SKM-1 (cell line): ENCODE measurements around the gene TTC9C.
"Not testable (repeated sequence)": the region's sequence is repeated elsewhere in the genome, so short reads cannot be mapped to it uniquely, and the experiment has no call there.

Experiments used
- DNase-seq: peaks from one replicate; lab custom pipeline; 2025; ENCODE audit not compliant: unreplicated experiment; lab: John Stamatoyannopoulos, UW

The TTC9C gene

GRCh38 chr11:62749931-62750330, 21.6 kb downstream of the TTC9C start:
- not testable (repeated sequence) for DNase-seq

DNA sequence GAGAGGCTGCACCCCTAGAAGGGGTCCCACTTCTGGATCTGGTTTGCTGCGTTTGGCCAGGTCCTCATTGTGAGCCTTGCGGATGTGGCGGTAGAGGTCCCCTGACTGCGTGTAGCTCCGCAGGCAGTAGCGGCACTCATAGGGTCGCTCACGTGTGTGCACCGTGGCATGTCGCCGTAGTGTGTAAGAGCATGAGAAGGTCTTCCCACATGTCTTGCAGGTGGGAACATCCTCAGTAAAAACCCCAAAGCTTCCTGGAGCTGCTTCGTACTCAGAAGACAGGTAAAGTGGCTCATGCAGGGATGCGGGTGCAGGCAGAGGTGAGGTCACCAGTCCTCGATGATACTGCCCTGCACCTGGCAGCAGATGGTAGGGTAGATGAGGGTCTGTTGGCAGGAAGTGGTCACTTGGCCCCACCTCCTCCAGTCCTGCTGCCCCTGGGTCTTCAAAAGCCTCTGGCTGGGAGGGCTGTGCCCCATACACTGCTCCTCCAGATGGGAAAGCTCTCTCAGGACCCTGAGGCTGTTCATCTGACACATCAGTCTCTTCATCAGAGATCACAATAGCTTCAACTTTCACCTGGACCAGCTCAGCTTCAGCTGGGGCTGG, 24.0 kb downstream of the TTC9C start:
- DNase-seq, result no peak

DNA sequence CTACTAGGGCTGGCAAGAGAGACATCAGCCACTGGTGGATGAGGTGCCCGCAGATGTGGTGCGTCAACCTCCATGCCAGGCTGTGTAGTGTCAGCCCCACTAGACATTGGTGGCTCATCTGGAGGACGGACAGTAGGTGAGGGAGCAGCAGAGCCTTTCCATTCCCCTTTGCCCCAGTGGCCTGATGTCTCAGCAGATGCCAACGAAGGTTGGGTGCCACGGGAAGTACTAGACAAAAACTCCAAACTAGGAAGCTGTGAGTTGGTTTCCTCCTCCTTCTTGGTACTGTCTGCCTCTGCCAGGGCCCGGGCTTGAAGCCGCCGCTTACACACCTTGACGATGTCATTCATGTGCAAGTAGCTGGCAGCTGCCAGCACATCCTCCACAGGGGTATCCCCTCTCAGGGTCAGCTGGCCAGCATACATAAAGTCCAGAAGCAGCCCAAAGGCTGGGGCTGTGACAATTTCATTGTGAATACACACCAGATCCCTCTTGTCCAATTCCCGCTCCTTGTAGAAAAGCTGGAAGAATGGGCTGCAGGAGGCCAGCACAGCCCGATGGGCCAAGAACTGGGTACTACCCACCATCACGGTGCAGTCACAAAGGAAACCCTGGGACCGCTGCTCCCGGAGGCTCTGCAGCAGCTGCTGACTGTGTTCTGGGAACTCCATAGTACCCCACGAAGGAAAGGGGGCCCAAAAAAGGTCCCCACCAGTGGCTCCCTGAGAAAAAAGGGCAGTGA, 24.9 kb downstream of the TTC9C start:
- no peak for DNase-seq

- DNase-seq, result peak; percentile 99
Observed at GRCh38 chr11:62753736-62754603, 25.7 kb downstream of the TTC9C start, which contains the start of gene ZBTB3. TSS of gene ZBTB3 (minus strand) at chr11:62754160. CDS start at chr11:62753664, 496 bp downstream.

DNA sequence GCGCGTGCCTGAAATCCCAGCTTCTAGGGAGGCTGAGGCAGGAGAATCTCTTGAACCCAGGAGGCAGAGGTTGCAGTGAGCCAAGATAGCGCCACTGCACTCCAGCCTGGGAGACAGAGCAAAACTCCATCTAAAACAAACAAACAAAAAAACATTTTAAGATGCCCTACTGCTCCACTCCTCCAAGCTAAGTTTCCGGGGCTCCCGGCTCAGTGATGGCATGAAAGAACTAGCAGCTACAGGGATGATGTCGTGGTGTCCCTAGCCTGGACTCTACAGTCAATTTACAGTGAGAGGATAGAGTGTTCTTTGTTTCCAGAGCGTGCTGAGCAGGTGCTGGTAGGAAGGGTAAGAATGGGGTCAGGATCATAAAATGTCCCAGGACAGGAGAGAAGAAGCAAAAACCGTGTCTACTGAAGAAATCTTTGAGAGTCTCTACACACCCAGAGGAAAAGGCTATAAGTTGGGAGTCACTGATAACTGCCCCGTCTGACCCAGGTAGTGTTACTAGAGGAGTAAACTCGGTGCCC, 26.9 kb downstream of the TTC9C start:
- DNase-seq, result no peak

- DNase-seq, result no peak
Observed at GRCh38 chr11:62757846-62758788, 29.8 kb downstream of the TTC9C start.

DNA sequence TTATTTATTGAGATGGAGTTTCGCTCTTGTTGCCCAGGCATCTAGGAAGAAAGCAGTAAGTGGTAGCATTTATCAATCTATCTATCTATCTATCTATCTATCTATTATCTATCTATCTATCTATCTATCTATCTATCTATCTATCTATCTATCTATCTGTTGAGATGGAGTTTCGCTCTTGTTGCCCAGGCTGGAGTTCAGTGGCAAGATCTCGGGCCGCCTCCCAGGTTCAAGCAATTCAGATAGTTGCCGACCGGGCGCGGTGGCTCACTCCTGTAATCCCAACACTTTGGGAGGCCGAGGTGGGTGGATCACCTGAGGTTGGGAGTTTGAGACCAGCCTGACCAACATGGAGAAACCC, 32.6 kb downstream of the TTC9C start:
- DNase-seq, result not testable (repeated sequence)

- DNase-seq, result no peak
Observed at GRCh38 chr11:62770778-62771143, 42.5 kb downstream of the TTC9C start.

DNA sequence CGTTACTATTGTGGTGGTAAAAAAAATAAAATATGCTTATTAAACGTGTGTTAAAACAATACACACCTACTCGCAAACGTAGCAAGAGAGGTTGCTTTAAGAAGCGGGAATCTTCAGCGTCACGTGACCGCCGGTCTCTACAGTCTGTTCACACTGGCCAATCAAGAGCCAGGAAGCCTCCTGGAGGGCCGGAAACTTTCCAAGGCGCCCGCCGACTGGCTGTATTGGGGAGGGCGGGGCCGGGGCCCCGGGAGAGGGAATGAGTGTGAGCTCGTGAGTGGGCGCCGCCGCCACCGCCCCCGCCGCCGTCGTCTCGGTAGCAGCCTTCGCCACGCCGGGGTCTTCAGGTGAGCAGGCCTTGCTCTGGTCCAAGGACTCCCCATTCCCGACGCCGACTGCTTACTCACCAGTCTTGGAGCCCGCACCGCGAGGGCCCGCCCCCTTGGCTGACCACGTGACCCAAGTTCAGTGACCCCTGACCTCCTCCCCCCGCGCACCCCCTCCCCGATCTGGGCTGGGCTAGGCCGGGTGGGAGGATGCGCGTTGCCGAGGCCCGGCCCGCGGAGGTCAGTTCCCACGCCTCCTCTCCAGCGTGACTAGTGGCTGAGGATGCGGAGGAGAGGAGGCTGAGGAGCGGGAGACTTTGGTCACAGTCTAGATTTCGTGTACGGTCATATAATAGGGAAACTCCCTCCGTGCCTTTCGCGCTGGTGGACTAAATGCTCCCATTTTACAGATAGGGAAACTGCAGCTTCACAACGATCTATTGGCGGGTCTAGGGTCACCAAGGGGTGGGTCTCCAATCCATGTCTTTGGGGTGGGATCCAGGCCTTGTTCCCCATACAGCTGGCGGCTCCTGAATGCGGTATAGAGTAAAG, 43.1 kb downstream of the TTC9C start, which contains the start of gene TAF6L:
TAF6L (plus strand) TSS at position 253 of the 878 bp plus-strand sequence. CDS start 4,388 bp downstream, outside the sequence.
- peak; percentile 96 for DNase-seq

GRCh38 chr11:62774407-62774806, 46.1 kb downstream of the TTC9C start:
- no peak for DNase-seq

DNA sequence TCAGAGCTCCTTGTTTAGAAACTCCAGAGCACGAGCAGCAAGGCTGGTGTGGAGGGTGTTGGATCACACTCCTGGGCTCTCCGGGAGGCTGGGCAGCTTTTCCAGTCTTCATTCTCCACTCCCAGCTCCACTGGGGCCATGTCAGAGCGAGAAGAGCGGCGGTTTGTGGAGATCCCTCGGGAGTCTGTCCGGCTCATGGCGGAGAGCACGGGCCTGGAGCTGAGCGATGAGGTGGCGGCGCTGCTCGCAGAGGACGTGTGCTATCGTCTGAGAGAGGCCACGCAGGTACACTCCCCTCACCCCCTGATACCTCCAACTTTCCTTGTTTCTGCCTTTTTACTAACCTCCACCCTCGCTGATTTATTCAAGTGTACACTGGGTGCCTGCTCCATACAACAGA, 47.4 kb downstream of the TTC9C start:
- DNase-seq, result no peak

GRCh38 chr11:62777389-62777788, 49.1 kb downstream of the TTC9C start:
- DNase-seq, result no peak

GRCh38 chr11:62778441-62778840, 50.2 kb downstream of the TTC9C start:
- no peak for DNase-seq

DNA sequence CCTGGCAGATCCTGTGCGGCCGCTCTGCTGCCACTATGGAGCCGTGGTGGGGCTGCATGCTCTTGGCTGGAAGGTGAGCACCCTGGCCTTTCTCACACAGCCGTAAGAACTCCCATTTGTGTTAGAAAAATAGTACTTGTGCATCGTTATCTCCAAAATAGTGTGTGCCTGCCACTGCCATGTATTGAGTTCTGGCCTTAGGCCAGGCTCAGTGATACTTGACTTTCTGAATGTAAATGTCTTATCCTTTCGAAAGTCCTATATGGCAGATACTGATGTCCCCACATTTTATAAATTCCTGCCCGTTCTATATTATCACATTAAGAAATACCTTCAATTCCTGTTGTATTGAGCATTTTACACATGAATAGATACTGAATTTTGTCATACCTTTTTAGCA, 54.5 kb downstream of the TTC9C start:
- DNase-seq, result no peak

DNA sequence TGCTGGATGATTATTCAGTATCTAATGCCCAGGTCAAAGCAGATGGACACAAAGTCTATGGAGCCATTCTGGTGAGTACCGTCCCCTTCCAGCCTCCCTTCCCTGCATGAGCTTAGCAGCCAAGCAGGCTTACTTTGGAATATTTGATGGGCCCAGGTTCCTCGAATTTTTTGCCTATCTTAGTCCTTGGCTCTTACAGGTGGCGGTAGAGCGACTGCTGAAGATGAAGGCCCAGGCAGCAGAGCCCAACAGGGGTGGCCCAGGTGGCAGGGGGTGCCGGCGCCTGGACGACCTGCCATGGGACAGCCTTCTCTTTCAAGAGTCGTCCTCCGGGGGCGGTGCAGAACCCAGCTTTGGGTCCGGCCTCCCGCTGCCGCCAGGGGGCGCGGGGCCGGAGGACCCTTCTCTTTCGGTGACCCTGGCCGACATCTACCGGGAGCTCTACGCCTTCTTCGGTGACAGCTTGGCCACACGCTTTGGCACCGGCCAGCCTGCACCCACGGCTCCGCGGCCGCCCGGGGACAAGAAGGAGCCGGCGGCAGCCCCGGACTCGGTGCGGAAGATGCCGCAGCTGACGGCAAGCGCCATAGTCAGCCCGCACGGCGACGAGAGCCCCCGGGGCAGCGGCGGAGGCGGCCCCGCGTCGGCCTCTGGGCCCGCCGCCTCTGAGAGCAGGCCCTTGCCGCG, 58.2 kb downstream of the TTC9C start:
- DNase-seq, result peak; percentile 66

- peak; percentile 97 for DNase-seq
Observed at GRCh38 chr11:62787005-62787759, 58.9 kb downstream of the TTC9C start, which contains the start of gene TMEM179B. TSS of gene TMEM179B (plus strand) at chr11:62787402. CDS start at chr11:62787432, 30 bp downstream.
